CD4-positive, alpha-beta T cell treated with Interleukin-12 subunit alpha and Interleukin-12 subunit beta, for 1 hour (primary cell): ENCODE data around the gene IFNG.
A peak's percentile ranks its signal among the peaks of the same experiment; 100 is the strongest.

ENCODE experiments used
- DNase-seq: peaks from one replicate; pipeline ENCODE4 v3.0.0-alpha.2; 2020

Gene IFNG

GRCh38 chr12:68113644-68114043, 45.9 kb downstream of the IFNG start:
- peak; percentile 58 for DNase-seq

GRCh38 chr12:68111995-68112394, 47.5 kb downstream of the IFNG start:
- no peak for DNase-seq

DNA sequence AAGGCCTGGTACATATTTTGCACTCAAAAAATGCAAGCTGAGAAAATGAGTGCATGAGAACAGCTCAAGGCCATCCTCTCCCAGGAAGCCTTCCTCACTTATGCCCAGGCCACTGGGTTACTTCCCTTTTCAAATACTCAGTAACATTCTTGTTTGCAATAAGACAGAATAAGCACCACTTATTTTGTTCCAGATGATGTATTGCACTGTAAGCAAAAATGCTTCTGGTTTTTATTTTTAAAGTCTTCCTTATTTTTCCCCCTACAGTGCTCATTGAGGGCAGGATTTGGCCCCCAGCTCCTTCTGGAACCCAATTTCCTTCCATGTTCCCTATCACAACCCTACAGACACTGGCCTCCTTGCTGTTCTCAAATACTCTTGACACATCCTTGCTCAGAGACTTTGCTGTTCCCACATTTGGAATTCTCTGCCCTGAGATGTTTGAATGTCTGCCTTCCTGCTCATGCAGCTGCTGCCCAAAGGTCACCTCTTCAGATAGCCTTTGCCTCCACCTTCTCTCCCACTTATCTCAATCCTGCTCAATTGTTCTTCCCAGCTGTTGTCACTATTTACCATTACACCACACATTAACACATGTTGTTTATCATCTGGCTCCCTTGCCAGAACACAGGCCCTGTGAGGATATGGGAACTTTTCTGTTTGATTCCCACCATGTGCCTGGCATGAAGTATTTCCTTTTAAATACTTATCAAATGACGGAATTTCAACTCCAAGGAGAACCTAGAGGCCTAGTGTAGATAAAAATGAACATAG, 49.9 kb downstream of the IFNG start:
- no peak for DNase-seq

DNA sequence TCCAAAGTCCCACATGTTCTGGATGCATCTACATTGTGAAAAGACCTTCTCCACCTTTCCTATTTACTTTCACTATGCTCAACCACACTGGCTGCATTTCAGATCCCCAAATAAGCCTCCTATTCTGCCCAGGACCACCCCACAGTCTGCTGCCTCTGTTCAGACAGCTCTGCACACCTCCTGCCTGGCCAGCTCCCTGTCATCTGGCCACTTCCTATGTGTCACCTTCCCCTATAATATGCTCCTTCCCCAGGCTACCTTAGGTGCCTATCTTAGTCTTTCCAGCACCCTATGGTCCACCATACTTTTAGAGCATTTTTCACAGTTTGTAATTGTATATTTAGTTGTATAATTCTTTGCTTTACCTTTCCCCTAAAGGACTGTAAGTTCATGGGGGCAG, 50.5 kb downstream of the IFNG start:
- no peak for DNase-seq

- no peak for DNase-seq
Measured at GRCh38 chr12:68106660-68107059, 52.9 kb downstream of the IFNG start.

DNA sequence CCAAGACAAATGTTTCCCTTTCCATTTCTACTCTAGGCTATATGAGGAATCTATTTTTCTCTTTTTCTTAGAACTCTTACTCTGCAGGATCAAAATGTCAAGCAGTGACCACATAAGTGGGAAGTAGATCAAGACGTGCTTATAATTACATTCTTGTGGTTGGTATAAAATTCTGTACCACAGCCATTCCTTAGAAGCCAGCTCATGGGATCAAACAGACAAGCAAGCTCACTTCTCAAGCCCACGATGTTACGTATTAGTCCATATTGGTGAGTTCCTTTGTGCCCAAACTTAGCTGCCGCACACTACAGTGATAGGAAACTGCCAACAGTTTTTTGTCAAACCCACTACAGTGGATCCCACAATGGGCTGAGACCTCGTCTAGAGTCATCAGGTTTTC, 53.4 kb downstream of the IFNG start:
- DNase-seq: no peak
